ENCODE results near the gene ISX.

- TF ChIP-seq CTCF (conservative IDR thresholded peaks at IDR 0.05 in 1 of 2, IDR thresholded peaks at IDR 0.05 in 1 of 2; ENCODE audit: low read depth in 1 of 2, low read length in 2 of 2) (no peak), EZH2 (IDR thresholded peaks at IDR 0.05; ENCODE audit: low read length, missing control alignments) (no peak)
These were observed 38.5 kb downstream of the ISX start for GRCh38 chr22:35104491-35104890.

Measured in fibroblast of lung (primary cell).